SU-DHL-6 (cell line): ENCODE results near the gene NR4A3.
"Not testable (repeated sequence)": the region's sequence is repeated elsewhere in the genome, so short reads cannot be mapped to it uniquely, and the experiment has no call there.

Source experiments
- H2AFZ ChIP-seq: fragments of 200-600 bp; sonication (generic); 2 replicates; pipeline ENCODE4 v1.6.1; 2014; ENCODE audit warnings: low read depth, mild to moderate bottlenecking, moderate library complexity, mixed read lengths, antibody characterized with exemption, low read length; ENCODE audit not compliant: severe bottlenecking
- H3F3A ChIP-seq: fragments of 200-600 bp; shearing (Covaris generic); 2 replicates; pipeline ENCODE4 v1.6.0; 2016; ENCODE audit warnings: antibody characterized with exemption, mild to moderate bottlenecking; ENCODE audit not compliant: insufficient read depth
- H3K27ac ChIP-seq: fragments of 200-600 bp; sonication (generic); 2 replicates; pipeline ENCODE4 v1.5.1; 2016; ENCODE audit warnings: low read depth, mild to moderate bottlenecking, low read length, moderate library complexity, mixed read lengths
- H3K27me3 ChIP-seq: fragments of 200-600 bp; sonication (generic), shearing (Covaris generic); 2 replicates; pipeline ENCODE4 v1.6.0; 2014; ENCODE audit warnings: mild to moderate bottlenecking, low read length
- H3K36me3 ChIP-seq: fragments of 200-600 bp; sonication (generic); 2 replicates; pipeline ENCODE4 v1.6.1; 2014; ENCODE audit warnings: mild to moderate bottlenecking, low read length, mixed read lengths
- H3K4me2 ChIP-seq: fragments of 300-600, 200-600 bp; shearing (Covaris generic), sonication (generic); 2 replicates; pipeline ENCODE4 v1.6.0; 2014; ENCODE audit warnings: low read length, low read depth, mild to moderate bottlenecking; ENCODE audit not compliant: poor library complexity, severe bottlenecking
- H3K4me3 ChIP-seq: fragments of 200-600 bp; sonication (generic); 2 replicates; pipeline ENCODE4 v1.5.1; 2014; ENCODE audit warnings: antibody characterized with exemption, low read length, mild to moderate bottlenecking, mixed read lengths; ENCODE audit not compliant: insufficient read depth, poor library complexity, severe bottlenecking
- H3K79me2 ChIP-seq: fragments of 200-600 bp; sonication (generic); 2 replicates; pipeline ENCODE4 v1.6.1; 2014; ENCODE audit warnings: mild to moderate bottlenecking, low read length, moderate library complexity; ENCODE audit not compliant: insufficient read depth
- H3K9ac ChIP-seq: fragments of 200-600 bp; sonication (generic); 2 replicates; pipeline ENCODE4 v1.7.0; 2014; ENCODE audit warnings: mild to moderate bottlenecking, low read length
- H3K9me2 ChIP-seq: fragments of 200-600 bp; sonication (generic); replicated peaks from 2 replicates; pipeline ENCODE4 v1.6.1; 2014; ENCODE audit warnings: low read length; ENCODE audit not compliant: insufficient read depth
- H3K9me3 ChIP-seq: fragments of 200-600 bp; sonication (generic); 2 replicates; pipeline ENCODE4 v1.6.1; 2014; ENCODE audit warnings: low read length, mixed read lengths; ENCODE audit not compliant: insufficient read depth
- H4K20me1 ChIP-seq: fragments of 200-600 bp; sonication (generic); 2 replicates; pipeline ENCODE4 v1.6.1; 2014; ENCODE audit warnings: low read depth, mild to moderate bottlenecking, antibody characterized with exemption, low read length, moderate library complexity, mixed read lengths
- CTCF ChIP-seq: fragments of 200-600 bp; sonication (generic); IDR thresholded peaks from one replicate; pipeline ENCODE4 v1.5.1; 2017; ENCODE audit warnings: antibody characterized with exemption, mild to moderate bottlenecking, low read length, moderate library complexity; ENCODE audit not compliant: insufficient read depth, poor library complexity, severe bottlenecking
- EZH2phosphoT487 ChIP-seq: fragments of 200-600 bp; sonication (generic), shearing (Covaris generic); conservative IDR thresholded peaks from 2 replicates; pipeline ENCODE4 v1.6.1; 2018; ENCODE audit warnings: mild to moderate bottlenecking, antibody characterized with exemption, low read length, moderate library complexity, mixed read lengths

NR4A3 gene

GRCh38 chr9:99852617-99853016 is 30.9 kb downstream of the NR4A3 start:
- H3K4me2 ChIP-seq = no peak overlapping the region
- H3K36me3 ChIP-seq = no peaks in the 10 kb centered on the region
- H3K9ac ChIP-seq = no peak overlapping the region
- no peak overlapping the region for H2AFZ ChIP-seq
- no peaks in the 10 kb centered on the region for H3K9me2 ChIP-seq
- H3F3A ChIP-seq = no peaks in the 10 kb centered on the region
- no peaks in the 10 kb centered on the region for H4K20me1 ChIP-seq
- H3K79me2 ChIP-seq = no peaks in the 10 kb centered on the region
- H3K27ac ChIP-seq = no peak overlapping the region
- H3K9me3 ChIP-seq = no peaks in the 10 kb centered on the region
- no peak for TF ChIP-seq EZH2phosphoT487
- no peak for TF ChIP-seq CTCF
- no peak overlapping the region for H3K4me3 ChIP-seq
- H3K27me3 ChIP-seq = no peaks in the 10 kb centered on the region

GRCh38 chr9:99855467-99856176 is 33.9 kb downstream of the NR4A3 start:
- no peaks in the 10 kb centered on the region for H4K20me1 ChIP-seq
- H3F3A ChIP-seq = no peaks in the 10 kb centered on the region
- H3K9ac ChIP-seq = no peak overlapping the region
- no peaks in the 10 kb centered on the region for H3K27me3 ChIP-seq
- no peaks in the 10 kb centered on the region for H3K9me3 ChIP-seq
- no peak overlapping the region for H2AFZ ChIP-seq
- H3K79me2 ChIP-seq = no peaks in the 10 kb centered on the region
- no peak overlapping the region for H3K27ac ChIP-seq
- H3K36me3 ChIP-seq = no peaks in the 10 kb centered on the region
- H3K9me2 ChIP-seq = no peaks in the 10 kb centered on the region
- no peak overlapping the region for H3K4me2 ChIP-seq
- TF ChIP-seq EZH2phosphoT487 (no peak), CTCF (no peak)
- no peak overlapping the region for H3K4me3 ChIP-seq

- H3K9me2 ChIP-seq, H3F3A ChIP-seq, H3K9ac ChIP-seq, H3K27me3 ChIP-seq, H2AFZ ChIP-seq, H3K9me3 ChIP-seq, H3K4me2 ChIP-seq, H3K79me2 ChIP-seq, H4K20me1 ChIP-seq, H3K36me3 ChIP-seq, H3K27ac ChIP-seq, H3K4me3 ChIP-seq: not testable (repeated sequence)
Measured at GRCh38 chr9:99857576-99857975, 35.9 kb downstream of the NR4A3 start.

GRCh38 chr9:99858087-99858486 is 36.4 kb downstream of the NR4A3 start:
- TF ChIP-seq EZH2phosphoT487 (no peak), CTCF (no peak)

More at GRCh38 chr9:99858087-99858486, 36.4 kb downstream of the NR4A3 start:
- Histone ChIP-seq H3K27me3 (no peaks in the 10 kb centered on the region), H3K27ac (no peak overlapping the region), H3F3A (no peaks in the 10 kb centered on the region), H3K9me3 (no peaks in the 10 kb centered on the region), H3K9me2 (no peaks in the 10 kb centered on the region), H3K9ac (no peak overlapping the region), H4K20me1 (no peaks in the 10 kb centered on the region), H3K79me2 (no peaks in the 10 kb centered on the region), H3K4me3 (no peak overlapping the region), H3K36me3 (no peaks in the 10 kb centered on the region), H2AFZ (no peak overlapping the region), H3K4me2 (no peak overlapping the region)
